ENCODE measurements around the gene RPL37. TPM values are rescaled to one million over a fixed set of nuclear protein-coding genes. Genes with fewer than 3 reads are reported as not detected.
A peak's percentile ranks its signal among the peaks of the same experiment; 100 is the strongest.
"Not testable (repeated sequence)": the region's sequence is repeated elsewhere in the genome, so short reads cannot be mapped to it uniquely, and the experiment has no call there.

RPL37 gene
- total RNA-seq, 1 experiment from 2014 or later: 104 TPM

- DNase-seq (ENCODE audit: low spot score): peak; percentile 82
These were observed 37.6 kb downstream of the RPL37 start for GRCh38 chr5:40797273-40798011.

GRCh38 chr5:40796487-40796889, 38.5 kb downstream of the RPL37 start:
- no peak for DNase-seq (ENCODE audit: low spot score)

- not testable (repeated sequence) for DNase-seq (ENCODE audit: low spot score)
These were observed 40.1 kb downstream of the RPL37 start for GRCh38 chr5:40794877-40795276.

GRCh38 chr5:40794340-40794739, 40.7 kb downstream of the RPL37 start:
- not testable (repeated sequence) for DNase-seq (ENCODE audit: low spot score)

GRCh38 chr5:40792691-40793090, 42.3 kb downstream of the RPL37 start:
- DNase-seq (ENCODE audit: low spot score): not testable (repeated sequence)

- no peak for DNase-seq (ENCODE audit: low spot score)
These were observed 43.3 kb downstream of the RPL37 start for GRCh38 chr5:40791715-40792139.

- no peak for DNase-seq (ENCODE audit: low spot score)
These were observed 44.0 kb downstream of the RPL37 start for GRCh38 chr5:40790947-40791593.

- not testable (repeated sequence) for DNase-seq (ENCODE audit: low spot score)
These were observed 46.1 kb downstream of the RPL37 start for GRCh38 chr5:40788941-40789340.

GRCh38 chr5:40787986-40788385, 47.0 kb downstream of the RPL37 start:
- no peak for DNase-seq (ENCODE audit: low spot score)

- not testable (repeated sequence) for DNase-seq (ENCODE audit: low spot score)
These were observed 48.4 kb downstream of the RPL37 start for GRCh38 chr5:40786664-40787063.

- no peak for DNase-seq (ENCODE audit: low spot score)
These were observed 50.1 kb downstream of the RPL37 start for GRCh38 chr5:40784916-40785315.

GRCh38 chr5:40784027-40784653, 50.9 kb downstream of the RPL37 start:
- DNase-seq (ENCODE audit: low spot score): no peak

GRCh38 chr5:40781843-40782409, 53.1 kb downstream of the RPL37 start:
- no peak for DNase-seq (ENCODE audit: low spot score)

- DNase-seq (ENCODE audit: low spot score): no peak
These were observed 54.2 kb downstream of the RPL37 start for GRCh38 chr5:40780858-40781257.

GRCh38 chr5:40780199-40780598, 54.8 kb downstream of the RPL37 start:
- DNase-seq (ENCODE audit: low spot score): no peak

GRCh38 chr5:40779561-40779960, 55.5 kb downstream of the RPL37 start:
- DNase-seq (ENCODE audit: low spot score): no peak

- no peak for DNase-seq (ENCODE audit: low spot score)
These were observed 56.9 kb downstream of the RPL37 start for GRCh38 chr5:40778133-40778532.

- no peak for DNase-seq (ENCODE audit: low spot score)
These were observed 58.4 kb downstream of the RPL37 start for GRCh38 chr5:40776658-40776977.

GRCh38 chr5:40775846-40776657, 59.0 kb downstream of the RPL37 start:
- no peak for DNase-seq (ENCODE audit: low spot score)
